IgD-negative memory B cell (primary cell): ENCODE data around the gene PCDH9. TPM values are rescaled to one million over a fixed set of nuclear protein-coding genes. Genes with fewer than 3 reads are reported as not detected.

ENCODE experiments used
- H3K27ac Mint-ChIP-seq, 3 donors: one replicate each; pipeline ENCODE4 v1.8.0; 2020 to 2022; ENCODE audit warnings: mild to moderate bottlenecking in 3 of 3, mixed read lengths in 3 of 3, moderate library complexity in 1 of 3
- H3K27me3 Mint-ChIP-seq: one replicate; pipeline ENCODE4 v1.8.0; 2021; ENCODE audit warnings: mixed read lengths
- H3K36me3 Mint-ChIP-seq: one replicate; pipeline ENCODE4 v1.8.0; 2020; ENCODE audit warnings: mild to moderate bottlenecking, mixed read lengths
- H3K4me1 Mint-ChIP-seq, 3 donors: one replicate each; pipeline ENCODE4 v1.8.0; 2020 to 2022; ENCODE audit warnings: mixed read lengths in 3 of 3, mild to moderate bottlenecking in 1 of 3
- H3K4me3 Mint-ChIP-seq, 4 donors: one replicate each; pipeline ENCODE4 v1.8.0; 2020 to 2022; ENCODE audit warnings: mild to moderate bottlenecking in 4 of 4, mixed read lengths in 4 of 4, moderate library complexity in 3 of 4
- H3K9me3 Mint-ChIP-seq, 3 donors: one replicate each; pipeline ENCODE4 v1.8.0; 2020 to 2021; ENCODE audit warnings: mixed read lengths in 3 of 3, mild to moderate bottlenecking in 1 of 3
- polyA plus RNA-seq: library from polyadenylated mRNA; unstranded; fragments of 300-500 nt; fragmentation: Illumina TruSeq; gene quantifications from one replicate; pipeline ENCODE4 v1.2.3, GENCODE V29; 2021

PCDH9 gene
- polyA plus RNA-seq, 1 donor from 2014 or later: 2.3 TPM

DNA sequence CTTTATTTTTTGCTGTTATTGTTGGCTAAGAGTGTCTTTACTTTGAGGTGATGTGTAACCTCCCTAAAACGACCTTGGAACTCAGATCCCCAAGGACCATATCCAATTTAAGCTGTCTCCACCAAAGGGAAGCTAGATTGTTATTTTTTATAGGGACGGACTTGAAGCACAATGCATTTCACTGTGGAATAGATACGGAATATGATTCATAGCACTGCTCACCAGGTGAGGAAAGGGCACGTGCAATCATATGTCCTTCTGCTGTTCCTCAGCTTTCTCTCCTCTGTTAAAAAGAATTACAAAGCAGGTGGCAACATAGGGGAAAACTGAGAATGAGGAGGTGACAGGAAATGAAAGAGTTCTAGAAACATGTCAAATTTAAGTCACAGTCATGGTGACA lies 679.0 kb downstream of the PCDH9 start:
- no peaks in the 10 kb centered on the region for H3K4me1 Mint-ChIP-seq
- no peaks in the 10 kb centered on the region for H3K9me3 Mint-ChIP-seq
- no peaks in the 10 kb centered on the region for H3K27me3 Mint-ChIP-seq
- H3K27ac Mint-ChIP-seq: no peak overlapping the region
- H3K36me3 Mint-ChIP-seq: no peaks in the 10 kb centered on the region
- no peak overlapping the region for H3K4me3 Mint-ChIP-seq

- Mint-ChIP-seq H3K36me3 (no peaks in the 10 kb centered on the region), H3K27ac (no peak overlapping the region), H3K9me3 (no peaks in the 10 kb centered on the region), H3K4me1 (no peaks in the 10 kb centered on the region), H3K4me3 (no peak overlapping the region), H3K27me3 (no peaks in the 10 kb centered on the region)
Measured at GRCh38 chr13:66547685-66548084, 682.5 kb downstream of the PCDH9 start.

DNA sequence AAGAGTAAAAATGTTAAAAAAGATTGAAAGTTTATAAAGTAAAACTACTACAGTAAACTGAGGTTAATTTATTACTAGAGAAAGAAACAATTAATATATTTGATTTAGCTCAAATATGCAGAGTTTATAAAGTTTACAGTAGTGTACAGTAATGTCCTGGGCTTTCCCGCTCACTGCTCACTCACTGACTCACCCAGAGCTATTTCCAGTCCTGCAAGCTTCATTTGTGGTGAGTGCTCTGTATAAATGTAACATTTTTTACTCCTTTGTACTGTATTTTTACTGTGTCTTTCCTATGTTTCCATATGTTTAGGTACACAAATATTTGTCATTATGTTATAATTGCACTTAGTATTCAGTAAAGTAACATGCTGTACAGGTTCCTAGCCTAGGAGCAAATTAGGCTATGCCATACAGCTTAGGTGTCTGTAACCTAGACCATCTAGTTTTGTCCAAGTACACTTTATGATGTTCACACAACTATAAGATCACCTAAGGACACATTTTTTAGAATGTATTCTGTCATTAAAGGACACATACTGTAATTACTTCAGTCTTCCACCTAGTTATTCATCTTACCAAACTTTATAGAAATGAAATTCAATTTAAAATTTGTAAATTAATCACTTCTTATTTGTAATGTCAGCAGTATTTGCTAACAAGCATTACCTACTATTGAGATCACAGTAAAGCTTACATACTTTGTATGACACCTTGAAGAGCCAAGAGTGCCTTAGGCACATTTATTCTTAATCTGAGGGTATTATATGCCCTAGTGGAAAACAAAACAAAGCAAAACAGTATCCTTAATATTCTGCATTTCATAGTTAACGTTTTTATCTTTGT lies 683.4 kb downstream of the PCDH9 start:
- Mint-ChIP-seq H3K4me3 (no peak overlapping the region), H3K27ac (no peak overlapping the region), H3K27me3 (no peaks in the 10 kb centered on the region), H3K36me3 (no peaks in the 10 kb centered on the region), H3K4me1 (no peaks in the 10 kb centered on the region), H3K9me3 (no peaks in the 10 kb centered on the region)

- Mint-ChIP-seq H3K9me3 (peaks cover 0 to 6% (median 2%) of the 10 kb centered on the region in 3 donors), H3K27me3 (no peaks in the 10 kb centered on the region), H3K36me3 (no peaks in the 10 kb centered on the region), H3K27ac (no peak overlapping the region), H3K4me3 (no peak overlapping the region), H3K4me1 (no peaks in the 10 kb centered on the region)
Measured at GRCh38 chr13:66543780-66544179, 686.4 kb downstream of the PCDH9 start.

GRCh38 chr13:66537417-66537816 lies 692.7 kb downstream of the PCDH9 start:
- no peak overlapping the region for H3K27ac Mint-ChIP-seq
- no peaks in the 10 kb centered on the region for H3K4me1 Mint-ChIP-seq
- H3K27me3 Mint-ChIP-seq: no peaks in the 10 kb centered on the region
- no peaks in the 10 kb centered on the region for H3K36me3 Mint-ChIP-seq
- no peak overlapping the region for H3K4me3 Mint-ChIP-seq
- H3K9me3 Mint-ChIP-seq: peaks cover 0 to 6% (median 2%) of the 10 kb centered on the region in 3 donors

- Mint-ChIP-seq H3K4me1 (no peaks in the 10 kb centered on the region), H3K36me3 (no peaks in the 10 kb centered on the region), H3K27me3 (no peaks in the 10 kb centered on the region), H3K4me3 (no peak overlapping the region), H3K27ac (no peak overlapping the region), H3K9me3 (peaks cover 0 to 6% (median 2%) of the 10 kb centered on the region in 3 donors)
Measured at GRCh38 chr13:66536746-66537145, 693.4 kb downstream of the PCDH9 start.

DNA sequence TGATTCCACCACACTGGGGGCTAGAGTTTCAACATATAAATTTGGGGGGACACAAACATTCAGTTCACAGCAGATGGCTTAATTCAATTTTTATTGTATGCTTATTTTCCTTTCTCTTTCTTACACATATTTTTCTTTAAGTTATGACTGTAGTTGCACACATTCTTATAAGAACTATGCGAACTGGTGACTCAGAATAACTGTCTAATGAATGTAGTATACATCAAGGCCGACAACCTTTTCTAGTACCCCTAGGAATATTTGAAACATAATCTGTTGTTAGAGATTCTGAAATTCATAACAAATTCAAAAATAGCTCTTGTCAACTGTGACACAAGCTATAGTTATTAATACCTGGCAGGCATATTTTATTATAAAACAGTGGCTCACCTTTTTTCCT lies 695.6 kb downstream of the PCDH9 start:
- Mint-ChIP-seq H3K9me3 (peaks cover 0 to 6% (median 2%) of the 10 kb centered on the region in 3 donors), H3K4me1 (no peaks in the 10 kb centered on the region), H3K4me3 (no peak overlapping the region), H3K27ac (no peak overlapping the region), H3K27me3 (no peaks in the 10 kb centered on the region), H3K36me3 (no peaks in the 10 kb centered on the region)

DNA sequence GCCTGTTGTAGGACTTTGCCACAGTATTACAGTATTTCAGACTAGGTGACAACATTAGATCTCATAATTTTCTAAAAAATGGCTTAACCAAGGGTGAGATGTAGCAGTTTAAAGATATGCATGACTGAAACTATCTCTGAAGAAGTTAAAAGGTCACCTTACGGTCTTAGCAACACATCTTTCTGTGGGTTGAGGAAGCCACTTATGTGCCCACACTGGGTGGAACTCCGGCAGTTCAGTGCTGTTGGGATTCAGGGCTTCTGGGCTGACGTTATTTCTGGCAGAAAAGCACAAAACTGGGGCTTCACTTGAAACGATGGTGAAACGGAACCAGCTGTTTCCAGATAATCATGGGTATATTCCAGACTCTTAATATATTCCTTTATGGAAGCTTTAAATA lies 697.3 kb downstream of the PCDH9 start:
- H3K36me3 Mint-ChIP-seq: no peaks in the 10 kb centered on the region
- H3K4me1 Mint-ChIP-seq: no peaks in the 10 kb centered on the region
- no peak overlapping the region for H3K4me3 Mint-ChIP-seq
- no peaks in the 10 kb centered on the region for H3K9me3 Mint-ChIP-seq
- H3K27ac Mint-ChIP-seq: no peak overlapping the region
- H3K27me3 Mint-ChIP-seq: no peaks in the 10 kb centered on the region

DNA sequence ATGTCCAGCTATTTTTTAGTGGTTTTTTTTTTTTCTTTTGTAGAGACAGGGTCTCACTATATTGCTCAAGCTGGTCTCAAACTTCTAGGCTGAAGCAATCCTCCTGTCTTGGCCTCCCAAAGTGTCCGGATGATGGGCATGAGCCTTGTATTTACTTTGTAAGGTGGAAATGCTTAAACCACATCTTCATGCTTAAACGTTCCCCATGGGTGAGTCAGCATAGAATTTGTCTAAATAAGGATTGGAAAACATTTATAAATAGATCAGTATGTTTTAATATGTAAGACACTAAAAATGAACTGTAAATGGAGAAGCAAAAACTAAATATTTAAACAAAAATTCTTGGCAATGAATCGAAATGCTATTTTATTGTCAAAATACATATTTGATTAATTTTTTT lies 698.0 kb downstream of the PCDH9 start:
- H3K4me1 Mint-ChIP-seq: no peaks in the 10 kb centered on the region
- no peak overlapping the region for H3K4me3 Mint-ChIP-seq
- H3K27ac Mint-ChIP-seq: no peak overlapping the region
- no peaks in the 10 kb centered on the region for H3K27me3 Mint-ChIP-seq
- H3K36me3 Mint-ChIP-seq: no peaks in the 10 kb centered on the region
- H3K9me3 Mint-ChIP-seq: no peaks in the 10 kb centered on the region

GRCh38 chr13:66530686-66531085 lies 699.5 kb downstream of the PCDH9 start:
- Mint-ChIP-seq H3K36me3 (no peaks in the 10 kb centered on the region), H3K4me1 (no peaks in the 10 kb centered on the region), H3K27me3 (no peaks in the 10 kb centered on the region), H3K27ac (no peak overlapping the region), H3K9me3 (peaks cover 0 to 2% (median 0%) of the 10 kb centered on the region in 3 donors), H3K4me3 (no peak overlapping the region)

DNA sequence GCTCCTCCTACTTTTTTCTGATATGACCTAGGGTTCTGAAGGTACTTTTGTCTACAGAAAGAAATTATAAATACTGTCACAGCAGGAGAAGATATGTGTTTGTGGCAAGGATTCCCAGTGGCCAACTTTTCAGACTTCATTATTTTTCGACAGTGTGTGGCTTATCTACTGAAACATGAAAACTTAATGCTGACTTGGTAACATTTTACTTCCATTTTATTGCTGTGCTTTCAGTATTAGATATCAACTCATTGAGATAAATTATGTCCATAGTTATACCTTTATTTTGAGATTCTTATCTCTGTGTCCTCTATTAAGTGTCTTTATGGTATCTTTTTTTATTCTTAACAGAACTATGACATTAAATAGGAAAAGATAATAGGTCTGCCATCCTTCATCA lies 700.0 kb downstream of the PCDH9 start:
- H3K9me3 Mint-ChIP-seq: peaks cover 0 to 2% (median 0%) of the 10 kb centered on the region in 3 donors
- H3K4me3 Mint-ChIP-seq: no peak overlapping the region
- no peaks in the 10 kb centered on the region for H3K36me3 Mint-ChIP-seq
- no peaks in the 10 kb centered on the region for H3K27me3 Mint-ChIP-seq
- no peaks in the 10 kb centered on the region for H3K4me1 Mint-ChIP-seq
- H3K27ac Mint-ChIP-seq: no peak overlapping the region

GRCh38 chr13:66528944-66529576 lies 701.1 kb downstream of the PCDH9 start:
- H3K27me3 Mint-ChIP-seq: no peaks in the 10 kb centered on the region
- no peak overlapping the region for H3K27ac Mint-ChIP-seq
- H3K9me3 Mint-ChIP-seq: peaks cover 0 to 2% (median 0%) of the 10 kb centered on the region in 3 donors
- no peaks in the 10 kb centered on the region for H3K4me1 Mint-ChIP-seq
- no peak overlapping the region for H3K4me3 Mint-ChIP-seq
- H3K36me3 Mint-ChIP-seq: no peaks in the 10 kb centered on the region

- H3K27ac Mint-ChIP-seq: no peak overlapping the region
- H3K9me3 Mint-ChIP-seq: peaks cover 0 to 2% (median 0%) of the 10 kb centered on the region in 3 donors
- no peaks in the 10 kb centered on the region for H3K4me1 Mint-ChIP-seq
- H3K27me3 Mint-ChIP-seq: no peaks in the 10 kb centered on the region
- H3K36me3 Mint-ChIP-seq: no peaks in the 10 kb centered on the region
- H3K4me3 Mint-ChIP-seq: no peak overlapping the region
Measured at GRCh38 chr13:66528180-66528579, 702.0 kb downstream of the PCDH9 start.

DNA sequence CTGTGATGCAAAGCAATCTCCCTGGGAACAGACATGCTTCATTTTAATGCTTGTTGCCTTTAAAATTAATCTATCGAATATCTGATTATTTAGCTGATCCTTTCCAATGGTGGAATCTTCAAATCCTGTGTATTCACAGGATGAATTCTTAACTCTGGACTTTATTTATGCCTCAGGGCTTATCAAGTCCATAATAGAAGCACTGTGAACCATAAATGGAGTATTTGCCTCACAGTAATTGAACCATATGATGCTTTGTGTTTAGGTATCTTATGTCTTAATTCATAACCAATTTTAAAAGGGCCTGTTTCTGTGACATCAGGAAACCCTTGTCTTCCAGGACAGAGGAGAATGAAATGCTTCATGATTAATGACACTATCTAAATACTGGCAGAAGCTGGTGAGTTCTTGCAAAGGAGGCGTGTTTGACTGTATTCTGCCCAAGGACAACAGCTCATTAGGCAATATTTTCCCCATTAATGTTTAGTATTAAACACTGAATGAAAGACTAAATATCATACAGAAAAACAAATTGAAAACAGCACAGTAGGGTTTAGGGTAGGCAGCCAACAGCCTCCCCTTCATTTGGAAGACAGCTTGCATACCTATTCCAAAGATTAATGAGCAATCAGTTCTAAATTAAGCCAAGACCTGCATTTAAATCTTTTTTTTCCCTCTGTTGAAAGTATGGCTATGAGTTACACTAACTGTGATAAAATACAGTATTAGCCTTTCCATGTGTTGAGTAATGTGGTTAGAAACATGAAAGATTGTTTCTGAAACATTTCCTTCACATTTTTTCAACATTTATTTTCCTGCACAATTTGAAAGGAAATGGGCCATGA lies 709.4 kb downstream of the PCDH9 start:
- Mint-ChIP-seq H3K4me3 (no peak overlapping the region), H3K27me3 (no peaks in the 10 kb centered on the region), H3K36me3 (no peaks in the 10 kb centered on the region), H3K4me1 (peaks cover 0 to 2% (median 0%) of the 10 kb centered on the region in 3 donors), H3K9me3 (peaks cover 0 to 2% (median 0%) of the 10 kb centered on the region in 3 donors), H3K27ac (no peak overlapping the region)

GRCh38 chr13:66519259-66519658 lies 710.9 kb downstream of the PCDH9 start:
- H3K4me3 Mint-ChIP-seq: no peak overlapping the region
- no peaks in the 10 kb centered on the region for H3K36me3 Mint-ChIP-seq
- H3K27me3 Mint-ChIP-seq: no peaks in the 10 kb centered on the region
- H3K27ac Mint-ChIP-seq: no peak overlapping the region
- H3K4me1 Mint-ChIP-seq: peaks cover 0 to 2% (median 0%) of the 10 kb centered on the region in 3 donors
- peaks cover 0 to 2% (median 0%) of the 10 kb centered on the region in 3 donors for H3K9me3 Mint-ChIP-seq
